Neural cell (in vitro differentiated cells): ENCODE results near the gene SNTG2. TPM values are rescaled to one million over a fixed set of nuclear protein-coding genes. Genes with fewer than 3 reads are reported as not detected.

Experiments
- H2AFZ ChIP-seq: fragments of 200-600, 300-800 bp; sonication (generic), shearing (Covaris generic); 2 replicates; pipeline ENCODE4 v1.6.0; 2014; ENCODE audit warnings: low read depth, mild to moderate bottlenecking, antibody characterized with exemption, low read length, moderate library complexity
- H3F3A ChIP-seq: fragments of 200-600 bp; shearing (Covaris generic); 2 replicates; pipeline ENCODE4 v1.6.1; 2016; ENCODE audit warnings: mild to moderate bottlenecking, moderate library complexity, mixed read lengths, antibody characterized with exemption, low read length; ENCODE audit not compliant: insufficient read depth, poor library complexity, severe bottlenecking
- H3K27ac ChIP-seq: fragments of 200-600, 300-800 bp; sonication (generic), shearing (Covaris generic); 2 replicates; pipeline ENCODE4 v1.5.1; 2014; ENCODE audit warnings: mild to moderate bottlenecking, low read length, moderate library complexity
- H3K27me3 ChIP-seq: fragments of 300-800, 200-600 bp; sonication (generic), shearing (Covaris generic); 2 replicates; pipeline ENCODE4 v1.6.0; 2014; ENCODE audit warnings: mild to moderate bottlenecking, low read depth, low read length, moderate library complexity; ENCODE audit not compliant: insufficient read depth
- H3K36me3 ChIP-seq: fragments of 300-800, 200-600 bp; sonication (generic), shearing (Covaris generic); 2 replicates; pipeline ENCODE4 v1.5.1; 2014; ENCODE audit warnings: mild to moderate bottlenecking, antibody characterized with exemption, low read length, moderate library complexity; ENCODE audit not compliant: insufficient read depth
- H3K4me2 ChIP-seq: fragments of 300-800, 200-600 bp; sonication (generic), shearing (Covaris generic); 2 replicates; pipeline ENCODE4 v1.6.0; 2014; ENCODE audit warnings: mild to moderate bottlenecking, low read length
- H3K4me3 ChIP-seq: fragments of 300-800, 200-600 bp; sonication (generic), shearing (Covaris generic); 2 replicates; pipeline ENCODE4 v1.5.1; 2014; ENCODE audit warnings: mild to moderate bottlenecking, low read length, moderate library complexity
- H3K79me2 ChIP-seq: fragments of 200-600 bp; shearing (Covaris generic); replicated peaks from 2 replicates; pipeline ENCODE4 v1.6.0; 2014; ENCODE audit warnings: mild to moderate bottlenecking, low read length, moderate library complexity; ENCODE audit not compliant: insufficient read depth
- H3K9ac ChIP-seq: fragments of 300-800, 200-600 bp; sonication (generic), shearing (Covaris generic); 2 replicates; pipeline ENCODE4 v1.6.1; 2016; ENCODE audit warnings: mild to moderate bottlenecking, low read length, mixed read lengths
- H3K9me2 ChIP-seq: fragments of 200-600 bp; shearing (Covaris generic); 2 replicates; pipeline ENCODE4 v1.6.1; 2016; ENCODE audit warnings: mild to moderate bottlenecking, low read length, mixed read lengths; ENCODE audit not compliant: insufficient read depth
- H3K9me3 ChIP-seq: fragments of 200-600, 300-800 bp; sonication (generic), shearing (Covaris generic); 2 replicates; pipeline ENCODE4 v1.6.1; 2016; ENCODE audit warnings: mild to moderate bottlenecking, mixed run types, low read length, moderate library complexity, mixed read lengths
- H4K20me1 ChIP-seq: fragments of 200-600 bp; shearing (Covaris generic); 2 replicates; pipeline ENCODE4 v1.6.1; 2016; ENCODE audit warnings: mild to moderate bottlenecking, mixed run types; ENCODE audit not compliant: insufficient read depth
- EP300 ChIP-seq: fragments of 450-650 bp; conservative IDR thresholded peaks from 2 replicates; pipeline ENCODE4 v1.6.1; 2014; ENCODE audit warnings: antibody characterized with exemption, mild to moderate bottlenecking, moderate library complexity; ENCODE audit not compliant: poor library complexity, severe bottlenecking
- EZH2 ChIP-seq: fragments of 200-600, 300-800 bp; shearing (Covaris generic), sonication (generic); IDR thresholded peaks from 2 replicates; pipeline ENCODE4 v1.6.1; 2014; ENCODE audit warnings: antibody characterized with exemption, low read length, borderline replicate concordance, mild to moderate bottlenecking; ENCODE audit not compliant: insufficient read depth, poor library complexity, severe bottlenecking
- MXI1 ChIP-seq: fragments of 450-650 bp; conservative IDR thresholded peaks from 2 replicates; pipeline ENCODE4 v1.6.1; 2014; ENCODE audit warnings: antibody characterized with exemption, mild to moderate bottlenecking; ENCODE audit not compliant: poor library complexity, severe bottlenecking
- POLR2AphosphoS5 ChIP-seq: IDR thresholded peaks from 2 replicates; pipeline ENCODE4 v1.6.1; 2012
- RAD21 ChIP-seq: fragments of 450-650 bp; conservative IDR thresholded peaks from 2 replicates; pipeline ENCODE4 v1.6.1; 2014; ENCODE audit warnings: antibody characterized with exemption, mild to moderate bottlenecking, moderate library complexity
- SMC3 ChIP-seq: fragments of 450-650 bp; conservative IDR thresholded peaks from 2 replicates; pipeline ENCODE4 v1.6.1; 2014; ENCODE audit warnings: antibody characterized with exemption, mild to moderate bottlenecking, moderate library complexity; ENCODE audit not compliant: poor library complexity
- TAF1 ChIP-seq: IDR thresholded peaks from 2 replicates; pipeline ENCODE4 v1.6.1; 2012; ENCODE audit warnings: low read depth
- polyA plus RNA-seq: library from polyadenylated mRNA; depleted of rRNA; stranded (reverse); fragments of >200 nt; gene quantifications from 2 replicates; pipeline ENCODE4 v1.2.3, GENCODE V29; 2014
- TF ChIP-seq, protein P1 (sequence below): fragments of 450-650 bp; IDR thresholded peaks from 2 replicates; pipeline ENCODE4 v1.5.1; 2014; ENCODE audit warnings: antibody characterized with exemption, mild to moderate bottlenecking, moderate library complexity; ENCODE audit not compliant: poor library complexity, severe bottlenecking
- TF ChIP-seq, protein P2 (sequence below): IDR thresholded peaks from 2 replicates; pipeline ENCODE4 v1.6.1; 2012; ENCODE audit warnings: borderline replicate concordance

Gene SNTG2
- polyA plus RNA-seq, 1 donor from 2014 or later: not detected

DNA sequence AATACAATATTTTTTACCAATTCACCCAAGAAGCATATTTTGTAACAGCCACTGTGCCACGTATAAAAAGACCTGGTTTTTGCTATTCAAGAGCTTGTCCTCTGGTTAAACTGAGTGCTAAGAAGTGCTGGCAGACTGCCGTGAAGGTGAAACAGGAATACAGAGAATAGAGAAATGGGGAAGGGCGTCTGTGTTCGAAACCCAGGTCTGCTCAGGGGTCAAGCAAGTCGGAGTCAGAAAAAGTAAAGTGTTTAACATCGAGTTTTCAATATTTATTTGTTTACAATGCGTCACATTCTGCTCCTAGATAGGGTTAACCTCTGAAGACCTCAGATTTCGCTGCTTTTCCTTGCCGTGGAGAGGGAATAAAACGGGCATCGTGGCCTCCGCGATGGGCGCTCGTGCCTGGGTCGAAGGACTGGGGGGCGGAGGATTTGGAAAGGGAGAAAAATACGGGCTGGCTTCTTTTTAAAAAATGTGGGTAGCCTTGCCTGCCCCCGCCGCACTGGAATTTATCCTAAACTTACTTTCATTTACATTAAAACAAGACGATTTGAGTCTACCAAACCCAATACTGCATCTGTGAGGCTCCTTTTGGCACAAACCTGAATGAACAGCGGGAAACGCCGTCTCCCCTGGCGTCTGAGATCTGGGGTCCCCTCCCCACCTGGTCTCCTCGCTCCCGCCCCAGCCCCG, 1.1 kb upstream of the SNTG2 start:
- no peaks in the 10 kb centered on the region for H3K9me3 ChIP-seq
- peak overlapping the region; percentile 22 for H3K9ac ChIP-seq
- H3K27me3 ChIP-seq: peaks cover 37% of the 10 kb centered on the region
- TF ChIP-seq EP300 (no peak), POLR2AphosphoS5 (no peak), TAF1 (no peak), SMC3 (no peak), MXI1 (no peak), EZH2 (no peak), RAD21 (no peak)
- TF ChIP-seq, protein P1, sequence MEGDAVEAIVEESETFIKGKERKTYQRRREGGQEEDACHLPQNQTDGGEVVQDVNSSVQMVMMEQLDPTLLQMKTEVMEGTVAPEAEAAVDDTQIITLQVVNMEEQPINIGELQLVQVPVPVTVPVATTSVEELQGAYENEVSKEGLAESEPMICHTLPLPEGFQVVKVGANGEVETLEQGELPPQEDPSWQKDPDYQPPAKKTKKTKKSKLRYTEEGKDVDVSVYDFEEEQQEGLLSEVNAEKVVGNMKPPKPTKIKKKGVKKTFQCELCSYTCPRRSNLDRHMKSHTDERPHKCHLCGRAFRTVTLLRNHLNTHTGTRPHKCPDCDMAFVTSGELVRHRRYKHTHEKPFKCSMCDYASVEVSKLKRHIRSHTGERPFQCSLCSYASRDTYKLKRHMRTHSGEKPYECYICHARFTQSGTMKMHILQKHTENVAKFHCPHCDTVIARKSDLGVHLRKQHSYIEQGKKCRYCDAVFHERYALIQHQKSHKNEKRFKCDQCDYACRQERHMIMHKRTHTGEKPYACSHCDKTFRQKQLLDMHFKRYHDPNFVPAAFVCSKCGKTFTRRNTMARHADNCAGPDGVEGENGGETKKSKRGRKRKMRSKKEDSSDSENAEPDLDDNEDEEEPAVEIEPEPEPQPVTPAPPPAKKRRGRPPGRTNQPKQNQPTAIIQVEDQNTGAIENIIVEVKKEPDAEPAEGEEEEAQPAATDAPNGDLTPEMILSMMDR: no peak
- TF ChIP-seq, protein P2, sequence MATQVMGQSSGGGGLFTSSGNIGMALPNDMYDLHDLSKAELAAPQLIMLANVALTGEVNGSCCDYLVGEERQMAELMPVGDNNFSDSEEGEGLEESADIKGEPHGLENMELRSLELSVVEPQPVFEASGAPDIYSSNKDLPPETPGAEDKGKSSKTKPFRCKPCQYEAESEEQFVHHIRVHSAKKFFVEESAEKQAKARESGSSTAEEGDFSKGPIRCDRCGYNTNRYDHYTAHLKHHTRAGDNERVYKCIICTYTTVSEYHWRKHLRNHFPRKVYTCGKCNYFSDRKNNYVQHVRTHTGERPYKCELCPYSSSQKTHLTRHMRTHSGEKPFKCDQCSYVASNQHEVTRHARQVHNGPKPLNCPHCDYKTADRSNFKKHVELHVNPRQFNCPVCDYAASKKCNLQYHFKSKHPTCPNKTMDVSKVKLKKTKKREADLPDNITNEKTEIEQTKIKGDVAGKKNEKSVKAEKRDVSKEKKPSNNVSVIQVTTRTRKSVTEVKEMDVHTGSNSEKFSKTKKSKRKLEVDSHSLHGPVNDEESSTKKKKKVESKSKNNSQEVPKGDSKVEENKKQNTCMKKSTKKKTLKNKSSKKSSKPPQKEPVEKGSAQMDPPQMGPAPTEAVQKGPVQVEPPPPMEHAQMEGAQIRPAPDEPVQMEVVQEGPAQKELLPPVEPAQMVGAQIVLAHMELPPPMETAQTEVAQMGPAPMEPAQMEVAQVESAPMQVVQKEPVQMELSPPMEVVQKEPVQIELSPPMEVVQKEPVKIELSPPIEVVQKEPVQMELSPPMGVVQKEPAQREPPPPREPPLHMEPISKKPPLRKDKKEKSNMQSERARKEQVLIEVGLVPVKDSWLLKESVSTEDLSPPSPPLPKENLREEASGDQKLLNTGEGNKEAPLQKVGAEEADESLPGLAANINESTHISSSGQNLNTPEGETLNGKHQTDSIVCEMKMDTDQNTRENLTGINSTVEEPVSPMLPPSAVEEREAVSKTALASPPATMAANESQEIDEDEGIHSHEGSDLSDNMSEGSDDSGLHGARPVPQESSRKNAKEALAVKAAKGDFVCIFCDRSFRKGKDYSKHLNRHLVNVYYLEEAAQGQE: no peak
- H3K27ac ChIP-seq: no peak overlapping the region
- no peaks in the 10 kb centered on the region for H4K20me1 ChIP-seq
- no peaks in the 10 kb centered on the region for H3K9me2 ChIP-seq
- no peaks in the 10 kb centered on the region for H3K79me2 ChIP-seq
- peak overlapping the region; percentile 73 for H3K4me3 ChIP-seq
- H3F3A ChIP-seq: no peaks in the 10 kb centered on the region
- H2AFZ ChIP-seq: no peak overlapping the region
- peak overlapping the region; percentile 83 for H3K4me2 ChIP-seq
- H3K36me3 ChIP-seq: no peaks in the 10 kb centered on the region

DNA sequence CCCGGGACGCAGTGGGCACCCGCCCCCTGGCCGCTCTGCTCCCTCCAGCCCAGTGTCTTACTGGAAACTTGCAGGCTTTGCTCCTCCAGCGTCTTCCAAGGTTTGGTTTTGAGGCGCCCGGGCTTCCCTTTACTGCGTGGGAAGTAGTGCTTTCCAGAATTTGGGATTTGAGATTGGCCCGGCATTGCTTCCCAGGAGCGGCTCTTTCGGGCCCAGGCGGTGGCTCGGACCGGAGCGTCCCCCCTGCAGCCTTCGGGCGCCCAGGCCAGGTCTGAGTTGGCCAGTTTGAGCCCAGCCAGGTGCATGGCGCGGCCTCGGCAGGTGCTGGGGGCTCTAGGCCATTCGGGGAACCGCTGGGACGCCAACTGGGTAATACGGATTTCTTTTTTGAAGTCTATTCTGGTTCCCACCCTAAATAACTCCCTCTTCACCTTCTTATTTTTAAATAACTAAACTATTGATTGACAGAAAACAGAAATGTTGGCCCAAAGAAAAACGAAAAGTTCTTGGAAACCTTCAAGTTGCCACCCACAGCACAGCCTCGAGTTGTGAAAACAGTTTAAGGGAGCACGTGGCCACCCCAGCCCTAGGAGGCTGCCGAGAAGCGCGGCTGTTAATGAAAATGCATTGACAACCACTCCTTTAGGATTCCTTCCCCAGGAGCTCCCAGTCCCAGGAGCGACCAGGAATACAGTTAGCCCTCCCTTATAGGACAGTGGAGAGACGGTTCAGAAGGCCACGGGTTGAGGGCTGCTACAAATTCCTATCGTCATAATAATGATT, 766 bp downstream of the SNTG2 start:
- H2AFZ ChIP-seq: no peak overlapping the region
- H3K4me3 ChIP-seq: peak overlapping the region; percentile 62
- peaks cover 37% of the 10 kb centered on the region for H3K27me3 ChIP-seq
- no peaks in the 10 kb centered on the region for H3K36me3 ChIP-seq
- TF ChIP-seq, protein P2: no peak
- no peak for TF ChIP-seq MXI1
- H3K4me2 ChIP-seq: no peak overlapping the region
- no peaks in the 10 kb centered on the region for H4K20me1 ChIP-seq
- no peak overlapping the region for H3K27ac ChIP-seq
- no peaks in the 10 kb centered on the region for H3K9me3 ChIP-seq
- H3K9ac ChIP-seq: no peak overlapping the region
- no peaks in the 10 kb centered on the region for H3K9me2 ChIP-seq
- no peaks in the 10 kb centered on the region for H3F3A ChIP-seq
- no peaks in the 10 kb centered on the region for H3K79me2 ChIP-seq
